ENCODE results near the gene CYTH3. TPM values are rescaled to one million over a fixed set of nuclear protein-coding genes. Genes with fewer than 3 reads are reported as not detected.
A peak's percentile ranks its signal among the peaks of the same experiment; 100 is the strongest.
"Not testable (repeated sequence)": the region's sequence is repeated elsewhere in the genome, so short reads cannot be mapped to it uniquely, and the experiment has no call there.

Gene CYTH3
- 29.8 TPM for total RNA-seq

DNA sequence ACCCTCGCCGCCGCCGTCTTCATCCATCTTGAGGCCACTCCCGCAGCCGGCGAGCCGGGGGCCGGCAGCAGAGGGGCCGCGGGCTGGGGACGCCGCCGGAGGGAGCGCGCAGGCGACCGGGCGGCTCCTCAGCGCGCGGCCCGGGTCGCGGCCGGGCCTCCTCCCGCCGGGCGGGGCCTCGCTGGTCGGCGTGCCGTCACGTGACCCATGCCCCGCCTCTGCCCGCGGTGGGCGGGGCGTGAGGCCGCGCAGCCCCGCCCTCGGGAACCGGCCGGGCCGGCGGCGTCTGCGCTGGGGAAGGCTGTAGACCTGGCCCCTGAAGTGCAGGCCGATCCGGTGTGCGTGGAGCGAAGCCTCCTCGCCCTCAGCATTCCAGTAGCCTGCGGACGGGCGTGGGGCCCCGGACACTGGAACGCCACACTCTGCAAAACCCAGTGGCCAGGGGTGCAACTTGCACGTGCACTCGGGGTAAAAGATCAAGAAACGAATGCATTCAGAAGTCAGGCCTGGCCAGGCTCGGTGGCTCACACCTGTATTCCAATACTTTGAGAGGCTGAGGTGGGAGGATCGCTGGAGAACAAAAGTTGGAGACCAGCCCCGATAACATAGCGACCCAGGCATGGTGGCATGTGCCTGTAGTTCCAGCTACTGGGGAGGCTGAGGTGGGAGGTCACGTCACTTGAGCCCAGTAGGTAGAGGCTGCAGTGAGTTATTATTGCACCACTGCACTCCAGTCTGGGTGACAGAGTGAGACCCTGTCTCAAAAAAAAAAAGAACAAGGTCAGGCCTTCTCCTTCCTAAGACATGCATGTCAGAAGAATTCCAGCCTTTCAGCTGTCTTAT is at the start of gene CYTH3:
Gene CYTH3, minus strand, starts transcription at position 144 of the 843 bp plus-strand sequence. Its CDS starts 117 bp downstream, at position 27.
- peak; percentile 79 for DNase-seq (ENCODE audit: low spot score)

DNA sequence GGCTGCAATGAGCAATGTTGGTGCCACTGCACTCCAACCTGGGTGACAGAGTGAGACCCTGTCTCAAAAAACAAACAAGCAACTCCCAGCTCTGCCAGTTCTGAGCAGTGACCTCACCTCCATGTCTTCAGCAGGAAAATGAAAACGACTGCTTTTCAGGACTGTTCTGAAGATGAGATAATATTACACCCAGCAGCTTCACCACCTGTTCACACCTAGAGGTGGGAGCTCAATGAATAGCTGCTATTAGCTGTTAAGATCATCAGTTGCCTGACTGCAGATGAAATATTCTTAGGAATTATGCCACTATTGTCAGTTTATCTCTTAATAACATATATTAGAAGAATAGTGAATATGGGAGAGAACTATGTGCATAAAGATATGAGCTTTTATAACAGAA is 48.4 kb upstream of the CYTH3 start:
- DNase-seq (ENCODE audit: low spot score), result no peak

GRCh38 chr7:6317797-6318438 is 45.5 kb upstream of the CYTH3 start:
- DNase-seq (ENCODE audit: low spot score), result no peak

GRCh38 chr7:6316226-6316625 is 43.8 kb upstream of the CYTH3 start:
- DNase-seq (ENCODE audit: low spot score), result no peak

DNA sequence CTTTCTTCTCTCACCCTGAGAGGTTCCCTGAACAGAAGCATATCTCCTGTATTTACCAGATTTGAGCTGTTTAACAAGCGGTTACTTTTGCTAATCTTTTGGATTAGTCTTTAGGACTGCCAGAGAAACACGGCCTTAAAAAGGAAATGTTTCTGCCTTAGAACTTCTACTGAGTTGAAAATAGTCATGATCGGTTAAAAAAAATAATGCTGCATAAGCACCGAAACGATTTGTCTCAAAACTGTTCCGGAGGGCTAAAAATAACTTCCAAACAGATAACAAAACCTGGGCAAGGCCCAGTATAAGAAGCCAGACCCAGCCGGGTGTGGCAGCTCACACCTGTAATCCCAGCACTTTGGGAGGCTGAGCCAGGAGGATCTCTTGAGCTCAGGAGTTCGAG is 43.3 kb upstream of the CYTH3 start:
- DNase-seq (ENCODE audit: low spot score), result no peak

- DNase-seq (ENCODE audit: low spot score), result no peak
Observed at GRCh38 chr7:6310271-6310993, 38.0 kb upstream of the CYTH3 start.

DNA sequence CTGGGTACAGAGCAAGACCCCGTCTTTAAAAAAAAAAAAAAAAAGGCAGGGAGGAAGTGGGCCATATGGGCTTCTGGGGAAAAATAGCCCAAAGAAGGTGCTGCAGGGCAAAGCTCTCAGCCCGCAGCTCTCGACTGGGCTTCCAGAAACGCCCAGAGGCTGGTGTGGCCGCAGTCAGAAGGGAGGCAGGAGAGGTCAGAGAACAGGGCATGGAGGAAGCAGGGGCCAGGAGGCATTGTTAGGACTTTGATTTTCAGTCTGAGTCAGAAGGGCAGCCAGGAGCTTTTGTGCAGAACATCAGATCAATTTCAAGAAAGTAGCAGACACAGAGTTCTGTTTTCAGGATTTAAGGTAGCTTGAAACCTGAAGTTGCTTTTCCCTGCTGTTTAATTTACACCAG is 35.3 kb upstream of the CYTH3 start:
- peak; percentile 54 for DNase-seq (ENCODE audit: low spot score)

- DNase-seq (ENCODE audit: low spot score), result no peak
Observed at GRCh38 chr7:6306471-6306870, 34.0 kb upstream of the CYTH3 start.

- no peak for DNase-seq (ENCODE audit: low spot score)
Observed at GRCh38 chr7:6305330-6305729, 32.9 kb upstream of the CYTH3 start.

DNA sequence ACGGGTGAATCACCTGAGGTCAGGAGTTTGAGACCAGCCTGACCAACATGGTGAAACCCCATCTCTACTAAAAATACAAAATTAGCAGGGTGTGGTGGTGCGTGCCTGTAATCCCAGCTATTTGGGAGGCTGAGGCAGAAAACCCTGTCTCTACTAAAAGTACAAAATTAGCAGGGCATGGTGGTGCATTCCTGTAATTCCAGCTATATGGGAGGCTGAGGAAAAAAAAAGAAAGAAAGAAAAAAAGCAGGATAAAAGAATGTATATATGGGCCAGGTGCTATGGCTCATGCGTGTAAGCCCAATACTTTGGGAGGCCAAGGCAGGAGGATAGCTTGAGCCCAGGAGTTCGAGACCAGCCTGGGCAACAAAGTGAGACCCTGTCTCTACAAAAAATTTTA is 29.0 kb upstream of the CYTH3 start:
- DNase-seq (ENCODE audit: low spot score), result not testable (repeated sequence)

- no peak for DNase-seq (ENCODE audit: low spot score)
Observed at GRCh38 chr7:6299774-6300173, 27.4 kb upstream of the CYTH3 start.

- no peak for DNase-seq (ENCODE audit: low spot score)
Observed at GRCh38 chr7:6294839-6295238, 22.4 kb upstream of the CYTH3 start.

DNA sequence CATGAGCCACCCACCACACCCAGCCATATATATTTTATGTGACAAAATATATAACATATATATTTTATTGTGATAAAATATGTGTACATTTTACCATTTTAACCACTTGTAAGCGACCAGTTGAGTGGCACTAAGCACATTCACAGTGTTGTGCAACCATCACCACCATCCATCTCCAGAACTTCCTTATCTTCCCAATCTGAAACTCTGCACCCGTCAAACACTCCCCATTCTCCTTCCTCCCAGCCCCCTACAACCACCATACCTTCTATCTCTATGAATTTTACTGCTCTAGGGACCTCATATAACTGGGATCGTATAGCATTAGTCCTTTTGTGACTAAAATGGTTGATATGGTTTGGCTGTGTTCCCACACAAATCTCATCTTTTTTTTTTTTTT is 20.8 kb upstream of the CYTH3 start:
- no peak for DNase-seq (ENCODE audit: low spot score)

- DNase-seq (ENCODE audit: low spot score), result not testable (repeated sequence)
Observed at GRCh38 chr7:6291941-6292340, 19.5 kb upstream of the CYTH3 start.

DNA sequence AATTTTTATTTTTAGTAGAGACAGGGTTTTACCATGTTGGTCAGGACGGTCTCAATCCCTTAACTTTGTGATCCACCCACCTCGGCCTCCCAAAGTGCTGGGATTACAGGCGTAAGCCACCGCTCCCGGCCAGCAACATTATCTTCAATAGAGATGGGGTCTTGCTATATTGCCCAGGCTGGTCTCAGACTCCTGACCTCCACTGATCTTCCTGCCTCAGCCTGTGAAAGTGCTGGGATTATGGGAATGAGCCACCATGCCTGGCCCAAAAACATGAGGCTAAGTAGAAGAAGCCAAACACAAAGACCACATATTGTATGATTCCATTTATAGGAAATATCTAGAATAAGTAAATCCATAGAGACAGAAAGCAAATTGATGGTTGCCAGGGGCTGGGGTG is 19.1 kb upstream of the CYTH3 start:
- no peak for DNase-seq (ENCODE audit: low spot score)

DNA sequence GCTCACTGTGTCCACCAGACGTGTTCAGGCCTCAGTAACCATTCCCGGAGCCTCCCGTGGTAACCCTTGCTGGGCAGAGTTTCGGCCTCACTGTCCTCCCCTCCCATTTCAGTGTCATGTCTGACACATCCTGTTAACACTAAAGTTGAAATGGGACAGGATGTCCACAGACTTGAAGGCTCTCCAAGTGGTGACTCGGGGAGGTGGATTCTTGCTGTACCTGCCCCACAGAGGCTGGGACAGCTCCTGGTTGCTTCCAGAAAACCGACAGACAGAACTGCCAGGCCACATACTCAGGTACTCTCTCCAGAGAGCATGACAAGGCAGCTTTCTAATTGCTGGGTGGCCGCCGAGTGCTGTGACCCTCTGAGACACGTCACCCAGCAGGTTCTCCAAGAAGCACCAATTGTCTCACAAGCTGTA is 17.9 kb upstream of the CYTH3 start:
- no peak for DNase-seq (ENCODE audit: low spot score)

DNA sequence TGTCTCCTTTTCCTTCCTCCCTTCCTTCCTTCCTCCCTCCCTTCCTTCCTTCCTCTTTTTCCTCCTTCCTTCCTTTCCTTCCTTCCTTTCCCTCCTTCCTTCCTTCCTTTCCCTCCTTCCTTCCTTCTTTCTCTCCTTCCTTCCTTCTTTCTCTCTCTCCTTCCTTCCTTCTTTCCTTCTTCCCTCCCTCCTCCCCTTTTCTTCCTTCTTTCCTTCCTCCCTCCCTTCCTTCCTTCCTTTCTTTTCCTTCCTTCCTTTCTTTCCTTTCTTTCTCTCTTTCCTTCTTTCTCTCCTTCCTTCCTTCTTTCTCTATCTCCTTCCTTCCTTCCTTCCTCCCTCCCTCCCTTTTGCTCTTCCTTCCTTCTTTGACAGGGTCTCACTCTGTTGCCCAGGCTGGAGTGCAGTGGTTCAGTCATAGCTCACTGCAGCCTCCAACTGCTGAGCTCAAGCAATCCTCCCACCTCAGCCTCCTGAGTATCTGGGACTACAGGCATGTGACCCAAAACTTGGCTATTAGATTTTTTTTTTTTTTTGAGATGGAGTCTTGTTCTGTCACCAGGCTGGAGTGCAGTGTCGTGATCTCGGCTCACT is 15.9 kb upstream of the CYTH3 start:
- no peak for DNase-seq (ENCODE audit: low spot score)

- DNase-seq (ENCODE audit: low spot score), result no peak
Observed at GRCh38 chr7:6286486-6286885, 14.1 kb upstream of the CYTH3 start.

GRCh38 chr7:6284461-6285360 is 12.3 kb upstream of the CYTH3 start:
- no peak for DNase-seq (ENCODE audit: low spot score)

- DNase-seq (ENCODE audit: low spot score), result no peak
Observed at GRCh38 chr7:6284055-6284400, 11.6 kb upstream of the CYTH3 start.

DNA sequence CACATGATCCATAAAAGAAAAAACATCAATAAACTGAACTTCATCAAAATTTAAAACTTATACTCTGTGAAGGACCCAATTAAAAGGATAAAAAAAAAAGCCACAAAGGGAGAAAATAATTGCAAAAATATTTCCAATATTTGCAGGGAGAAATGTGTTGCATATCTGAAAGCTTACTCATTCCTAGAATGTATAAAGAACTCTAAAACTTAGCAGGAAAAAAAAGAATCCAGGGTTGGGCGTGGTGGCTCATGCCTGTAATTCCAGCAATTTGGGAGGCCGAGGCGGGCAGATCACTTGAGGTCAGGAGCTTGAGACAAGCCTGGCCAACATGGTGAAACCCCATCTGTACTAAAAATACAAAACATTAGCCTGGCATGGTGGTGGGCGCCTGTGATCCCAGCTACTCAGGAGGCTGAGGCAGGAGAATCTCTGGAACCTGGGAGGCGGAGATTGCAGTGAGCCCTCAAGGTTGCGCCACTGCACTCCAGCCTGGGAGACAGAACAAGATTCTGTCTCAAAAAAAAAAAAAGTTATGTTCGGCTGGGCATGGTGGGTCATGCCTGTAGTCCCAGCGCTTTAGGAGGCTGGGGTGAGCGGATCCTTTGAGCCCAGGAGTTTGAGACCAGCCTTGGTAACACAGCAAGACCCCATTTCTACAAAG is 11.1 kb upstream of the CYTH3 start:
- DNase-seq (ENCODE audit: low spot score), result not testable (repeated sequence)

Measured in mucosa of gallbladder (tissue), 1 donor.